Fibroblast of lung (primary cell): ENCODE measurements around the gene KANTR. TPM values are rescaled to one million over a fixed set of nuclear protein-coding genes. Genes with fewer than 3 reads are reported as not detected.
"Not testable (repeated sequence)": the region's sequence is repeated elsewhere in the genome, so short reads cannot be mapped to it uniquely, and the experiment has no call there.

ENCODE experiments used
- DNase-seq, 2 donors: peaks; one replicate each; pipeline versions ENCODE4 v3.0.0 to v3.0.0-alpha.2; 2010; ENCODE audit warnings: low read depth in 2 of 2
- H2AFZ ChIP-seq: 2 replicates; pipeline ENCODE4 v1.5.1; 2012; ENCODE audit warnings: low read length, control low read depth, inconsistent platforms
- H3K27ac ChIP-seq: 2 replicates; pipeline ENCODE4 v1.5.1; 2011; ENCODE audit warnings: low read length, control low read depth; ENCODE audit not compliant: insufficient read depth
- H3K27me3 ChIP-seq: 2 replicates; pipeline ENCODE4 v1.5.1; 2011; ENCODE audit warnings: mild to moderate bottlenecking, low read length; ENCODE audit not compliant: control insufficient read depth, insufficient read depth
- H3K36me3 ChIP-seq: 2 replicates; pipeline ENCODE4 v1.5.1; 2011; ENCODE audit warnings: low read length; ENCODE audit not compliant: control insufficient read depth, insufficient read depth
- H3K4me1 ChIP-seq: 2 replicates; pipeline ENCODE4 v1.5.1; 2011; ENCODE audit warnings: low read length; ENCODE audit not compliant: control insufficient read depth, insufficient read depth; ENCODE audit errors: extremely low read depth
- H3K4me2 ChIP-seq: 2 replicates; pipeline ENCODE4 v1.5.1; 2011; ENCODE audit warnings: low read length, control low read depth; ENCODE audit not compliant: insufficient read depth; ENCODE audit errors: extremely low read depth
- H3K4me3 ChIP-seq, 4 experiments: fragments of 200-600 bp in 1 of 4; sonication (generic) in 1 of 4; replicated peaks in 1 of 4; 2 replicates each; pipeline ENCODE4 v1.5.1; 2011 to 2016; ENCODE audit warnings: low read length in 4 of 4, low read depth in 3 of 4, mild to moderate bottlenecking in 3 of 4, control low read depth in 2 of 4, inconsistent platforms in 1 of 4, mixed read lengths in 1 of 4; ENCODE audit not compliant: insufficient read depth in 1 of 4; ENCODE audit errors: control extremely low read depth in 1 of 4
- H3K79me2 ChIP-seq: 2 replicates; pipeline ENCODE4 v1.5.1; 2012; ENCODE audit warnings: mild to moderate bottlenecking, low read length, inconsistent platforms; ENCODE audit not compliant: control insufficient read depth, insufficient read depth
- H3K9ac ChIP-seq: 2 replicates; pipeline ENCODE4 v1.5.1; 2011; ENCODE audit warnings: mild to moderate bottlenecking, low read length, control low read depth; ENCODE audit not compliant: insufficient read depth
- H3K9me3 ChIP-seq: 2 replicates; pipeline ENCODE4 v1.5.1; 2012; ENCODE audit warnings: low read depth, low read length; ENCODE audit not compliant: control insufficient read depth, insufficient read depth
- H4K20me1 ChIP-seq: 2 replicates; pipeline ENCODE4 v1.5.1; 2011; ENCODE audit warnings: low read length; ENCODE audit not compliant: control insufficient read depth, insufficient read depth; ENCODE audit errors: extremely low read depth
- EZH2 ChIP-seq: IDR thresholded peaks from 2 replicates; pipeline ENCODE4 v1.5.1; 2012; ENCODE audit warnings: low read length, control low read depth, mild to moderate bottlenecking; ENCODE audit errors: missing control alignments
- polyA plus RNA-seq, 2 donors: library from polyadenylated mRNA; depleted of rRNA in 1 of 2; stranded (reverse) in 1 of 2; unstranded in 1 of 2; fragments of >200 nt; gene quantifications; 2 replicates each; pipeline ENCODE4 v1.2.1, GENCODE V29; 2011 to 2012; ENCODE audit warnings: missing spikeins in 1 of 2
- total RNA-seq: library from RNA; depleted of rRNA; stranded (reverse); fragments of >200 nt; gene quantifications from 2 replicates; pipeline ENCODE4 v1.2.1, GENCODE V29; 2014
- TF ChIP-seq, protein P1 (sequence below), 2 donors: IDR thresholded peaks in 1 of 2; conservative IDR thresholded peaks in 1 of 2; 1 replicate in 1 of 2; 2 replicates in 1 of 2; pipeline ENCODE4 v1.5.1; 2011 to 2012; ENCODE audit warnings: low read length in 2 of 2, control low read depth in 1 of 2, inconsistent platforms in 1 of 2, low read depth in 1 of 2, mild to moderate bottlenecking in 1 of 2

Gene KANTR
- total and polyA plus RNA-seq, 2 donors (not counting 1 experiment from before 2014, with no cell fraction given) = 2.4 to 7.1 TPM

- Histone ChIP-seq H3K27me3 (no peaks in the 10 kb centered on the region), H3K4me2 (no peak overlapping the region), H3K9ac (no peak overlapping the region), H3K79me2 (no peaks in the 10 kb centered on the region), H3K4me1 (no peaks in the 10 kb centered on the region), H3K4me3 (no peak overlapping the region), H4K20me1 (no peaks in the 10 kb centered on the region), H3K27ac (no peak overlapping the region), H3K9me3 (no peaks in the 10 kb centered on the region), H2AFZ (no peak overlapping the region), H3K36me3 (no peaks in the 10 kb centered on the region)
- TF ChIP-seq, protein P1, sequence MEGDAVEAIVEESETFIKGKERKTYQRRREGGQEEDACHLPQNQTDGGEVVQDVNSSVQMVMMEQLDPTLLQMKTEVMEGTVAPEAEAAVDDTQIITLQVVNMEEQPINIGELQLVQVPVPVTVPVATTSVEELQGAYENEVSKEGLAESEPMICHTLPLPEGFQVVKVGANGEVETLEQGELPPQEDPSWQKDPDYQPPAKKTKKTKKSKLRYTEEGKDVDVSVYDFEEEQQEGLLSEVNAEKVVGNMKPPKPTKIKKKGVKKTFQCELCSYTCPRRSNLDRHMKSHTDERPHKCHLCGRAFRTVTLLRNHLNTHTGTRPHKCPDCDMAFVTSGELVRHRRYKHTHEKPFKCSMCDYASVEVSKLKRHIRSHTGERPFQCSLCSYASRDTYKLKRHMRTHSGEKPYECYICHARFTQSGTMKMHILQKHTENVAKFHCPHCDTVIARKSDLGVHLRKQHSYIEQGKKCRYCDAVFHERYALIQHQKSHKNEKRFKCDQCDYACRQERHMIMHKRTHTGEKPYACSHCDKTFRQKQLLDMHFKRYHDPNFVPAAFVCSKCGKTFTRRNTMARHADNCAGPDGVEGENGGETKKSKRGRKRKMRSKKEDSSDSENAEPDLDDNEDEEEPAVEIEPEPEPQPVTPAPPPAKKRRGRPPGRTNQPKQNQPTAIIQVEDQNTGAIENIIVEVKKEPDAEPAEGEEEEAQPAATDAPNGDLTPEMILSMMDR (conservative IDR thresholded peaks at IDR 0.05 in 1 of 2, IDR thresholded peaks at IDR 0.05 in 1 of 2; ENCODE audit: low read depth in 1 of 2, low read length in 2 of 2) = no peak
- no peak for TF ChIP-seq EZH2
- DNase-seq = peak in 1 of 2 donors; percentile 3
These were observed 66.5 kb downstream of the KANTR start for GRCh38 chrX:53160297-53160983.

DNA sequence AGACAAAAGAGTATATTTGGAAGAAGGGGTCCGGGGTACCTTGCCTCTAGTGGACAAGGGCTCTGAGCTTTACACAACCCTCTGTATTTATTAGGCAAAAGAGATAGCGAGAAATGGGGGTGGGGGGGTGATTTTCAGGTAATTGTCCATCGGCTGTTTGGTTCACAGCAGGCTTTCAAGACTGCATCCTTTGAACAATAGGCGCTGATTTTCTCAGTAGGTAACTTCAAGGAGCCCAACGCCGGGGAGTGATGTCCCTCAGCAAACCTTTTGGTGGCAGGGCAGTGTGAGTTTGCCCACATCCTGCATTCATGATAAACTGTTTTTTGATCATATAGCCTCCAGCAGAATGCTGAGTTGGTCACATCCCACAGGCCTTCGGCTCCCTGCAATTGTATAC lies 69.5 kb downstream of the KANTR start:
- Histone ChIP-seq H3K4me3 (no peak overlapping the region), H3K36me3 (no peaks in the 10 kb centered on the region), H2AFZ (no peak overlapping the region), H3K27ac (no peak overlapping the region), H3K4me1 (no peaks in the 10 kb centered on the region), H3K4me2 (no peak overlapping the region), H3K9ac (no peak overlapping the region), H3K9me3 (no peaks in the 10 kb centered on the region), H3K79me2 (no peaks in the 10 kb centered on the region), H4K20me1 (no peaks in the 10 kb centered on the region), H3K27me3 (no peaks in the 10 kb centered on the region)
- TF ChIP-seq, protein P1 (conservative IDR thresholded peaks at IDR 0.05 in 1 of 2, IDR thresholded peaks at IDR 0.05 in 1 of 2; ENCODE audit: low read depth in 1 of 2, low read length in 2 of 2) = no peak
- no peak for TF ChIP-seq EZH2
- no peak for DNase-seq

DNA sequence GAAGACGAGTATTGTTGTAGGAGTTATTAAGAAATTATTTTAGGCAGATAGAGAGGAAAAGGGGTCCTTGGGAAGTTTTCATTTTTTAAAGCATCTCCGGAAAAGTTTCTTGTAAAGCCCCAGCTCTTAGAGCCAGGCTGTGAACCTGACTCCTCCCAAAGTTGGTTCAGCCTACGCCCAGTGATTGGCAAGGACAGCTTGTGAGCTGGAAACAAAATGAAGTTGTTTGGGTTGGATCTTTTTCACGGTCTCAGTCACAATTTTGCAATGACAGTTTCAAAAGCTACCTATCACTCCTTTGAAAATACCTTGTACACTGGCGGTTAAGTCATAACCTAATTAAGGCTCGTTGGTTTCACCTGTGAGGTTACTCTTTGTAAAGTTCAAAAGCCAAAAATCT lies 70.6 kb downstream of the KANTR start:
- H3K27ac ChIP-seq, DNase-seq, H3K9ac ChIP-seq, H3K9me3 ChIP-seq, H4K20me1 ChIP-seq, H3K4me1 ChIP-seq, H3K79me2 ChIP-seq, H2AFZ ChIP-seq, H3K4me2 ChIP-seq, H3K4me3 ChIP-seq, H3K36me3 ChIP-seq, H3K27me3 ChIP-seq: not testable (repeated sequence)
